Lower leg skin (tissue), 3 donors: ENCODE measurements around the gene PAK2.

Source experiments
- POLR2A ChIP-seq, 2 donors: fragments of 450-650 bp; IDR thresholded peaks; one replicate each; pipeline ENCODE4 v1.6.1; 2016 to 2017; ENCODE audit warnings: antibody characterized with exemption in 2 of 2, mild to moderate bottlenecking in 1 of 2, moderate library complexity in 1 of 2
- TF ChIP-seq, protein P1 (sequence below), 3 donors: fragments of 450-650 bp; IDR thresholded peaks; one replicate each; pipeline ENCODE4 v1.5.1; 2016; ENCODE audit warnings: antibody characterized with exemption in 3 of 3, mild to moderate bottlenecking in 3 of 3, moderate library complexity in 2 of 3

DNA sequence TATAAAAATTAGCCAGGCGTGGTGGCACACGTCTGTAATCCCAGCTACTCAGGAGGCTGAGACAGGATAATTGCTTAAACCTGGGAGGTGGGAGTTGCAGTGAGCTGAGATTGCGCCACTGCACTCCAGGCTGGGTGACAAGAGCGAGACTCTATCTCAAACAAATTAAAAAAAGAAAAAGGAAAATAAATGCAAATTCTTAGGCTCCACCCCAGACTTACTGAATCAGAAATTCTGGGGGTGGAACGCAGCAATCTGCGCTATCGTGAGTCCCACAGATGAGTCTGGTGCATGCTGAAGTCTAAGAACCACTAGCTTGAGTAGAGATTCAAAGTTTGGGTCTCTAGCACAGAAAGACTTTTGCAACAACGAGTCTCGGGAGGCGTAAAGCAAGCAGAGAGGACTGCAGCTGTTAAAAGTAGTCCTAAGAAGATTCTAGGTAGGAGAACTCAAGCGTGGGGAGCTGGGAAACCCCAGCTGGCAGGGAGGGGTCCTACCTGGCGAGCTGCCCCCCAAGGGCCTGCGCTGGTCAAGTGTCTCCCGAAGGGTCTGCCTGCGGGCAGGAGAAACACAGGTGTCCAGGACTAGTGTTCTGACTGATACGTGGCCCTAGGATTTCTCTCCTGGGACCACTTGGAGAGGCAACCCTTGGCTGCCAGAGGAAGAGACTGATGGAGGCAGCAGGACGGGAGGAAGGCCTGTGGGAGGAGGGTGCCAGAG, 49.6 kb upstream of the PAK2 start:
- TF ChIP-seq, protein P1, sequence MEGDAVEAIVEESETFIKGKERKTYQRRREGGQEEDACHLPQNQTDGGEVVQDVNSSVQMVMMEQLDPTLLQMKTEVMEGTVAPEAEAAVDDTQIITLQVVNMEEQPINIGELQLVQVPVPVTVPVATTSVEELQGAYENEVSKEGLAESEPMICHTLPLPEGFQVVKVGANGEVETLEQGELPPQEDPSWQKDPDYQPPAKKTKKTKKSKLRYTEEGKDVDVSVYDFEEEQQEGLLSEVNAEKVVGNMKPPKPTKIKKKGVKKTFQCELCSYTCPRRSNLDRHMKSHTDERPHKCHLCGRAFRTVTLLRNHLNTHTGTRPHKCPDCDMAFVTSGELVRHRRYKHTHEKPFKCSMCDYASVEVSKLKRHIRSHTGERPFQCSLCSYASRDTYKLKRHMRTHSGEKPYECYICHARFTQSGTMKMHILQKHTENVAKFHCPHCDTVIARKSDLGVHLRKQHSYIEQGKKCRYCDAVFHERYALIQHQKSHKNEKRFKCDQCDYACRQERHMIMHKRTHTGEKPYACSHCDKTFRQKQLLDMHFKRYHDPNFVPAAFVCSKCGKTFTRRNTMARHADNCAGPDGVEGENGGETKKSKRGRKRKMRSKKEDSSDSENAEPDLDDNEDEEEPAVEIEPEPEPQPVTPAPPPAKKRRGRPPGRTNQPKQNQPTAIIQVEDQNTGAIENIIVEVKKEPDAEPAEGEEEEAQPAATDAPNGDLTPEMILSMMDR (IDR thresholded peaks at IDR 0.05) = no peak
- no peak for TF ChIP-seq POLR2A (IDR thresholded peaks at IDR 0.05)
